PFSK-1 (cell line): ENCODE data around the gene MYO9A.

Source experiments
- SIN3A ChIP-seq: IDR thresholded peaks from 2 replicates; pipeline ENCODE4 v1.6.1; 2012; ENCODE audit warnings: mild to moderate bottlenecking, low read length, moderate library complexity, borderline replicate concordance; ENCODE audit not compliant: insufficient read depth
- TAF1 ChIP-seq: IDR thresholded peaks from 2 replicates; pipeline ENCODE4 v1.6.1; 2012; ENCODE audit warnings: low read length, control low read depth, borderline replicate concordance; ENCODE audit not compliant: insufficient read depth

DNA sequence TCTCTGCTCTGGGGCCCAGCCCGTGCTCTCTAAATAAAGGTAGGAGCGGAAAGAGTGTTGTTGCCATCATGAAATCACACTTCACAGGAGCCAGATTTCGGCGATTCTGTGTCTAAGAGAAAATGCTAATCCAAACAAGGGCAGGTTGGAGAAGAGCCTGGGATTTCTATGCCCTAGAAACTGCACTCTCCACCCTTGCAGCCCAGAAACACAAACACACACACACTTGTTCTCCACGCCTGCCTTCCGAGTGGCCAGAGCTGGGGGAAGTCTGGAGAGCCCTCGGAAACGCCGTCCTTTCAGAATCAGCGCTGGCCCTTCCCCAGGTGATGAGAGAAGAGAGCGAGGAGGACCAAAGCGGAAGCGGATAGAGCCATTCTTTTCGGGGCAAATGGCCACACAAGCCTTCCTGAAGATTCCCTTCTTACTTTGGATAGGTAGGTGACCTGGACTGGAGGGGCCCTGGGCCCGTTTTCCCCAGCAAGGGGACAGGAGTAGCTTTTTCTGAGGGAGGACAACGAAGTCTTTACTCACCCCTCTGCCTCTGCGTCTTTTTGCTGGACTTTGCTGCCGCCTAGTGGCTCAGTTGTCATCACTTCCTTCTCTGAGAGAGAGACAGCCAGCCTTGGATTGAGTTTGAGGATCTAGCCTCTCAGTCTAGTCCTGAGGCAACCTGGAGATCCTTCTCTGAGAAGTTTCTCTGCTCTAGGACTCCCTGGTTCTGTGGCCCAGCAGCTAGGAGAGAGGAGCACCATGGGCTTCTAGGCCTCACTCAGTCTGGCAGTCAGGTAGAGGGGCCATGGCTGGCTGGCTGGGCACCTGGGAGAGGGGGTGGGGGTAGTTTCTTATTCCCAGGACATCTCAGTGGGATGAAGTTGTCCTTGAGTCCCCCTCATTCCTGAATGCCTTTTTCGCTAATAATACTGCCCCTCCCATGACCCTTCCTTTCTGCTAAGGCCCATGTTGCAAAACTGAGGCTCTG is 38.0 kb upstream of the MYO9A start:
- TF ChIP-seq SIN3A (no peak), TAF1 (no peak)
